HG02678 (cell line): ENCODE data around the gene SUV39H1.
"Not testable (repeated sequence)": the region's sequence is repeated elsewhere in the genome, so short reads cannot be mapped to it uniquely, and the experiment has no call there.

ENCODE experiments used
- ATAC-seq: cut with Tn5 transposase; IDR thresholded peaks from one replicate; pipeline ENCODE4 v1.9.1; 2021; ENCODE audit warnings: mild to moderate bottlenecking, moderate library complexity; ENCODE audit not compliant: unreplicated experiment

SUV39H1 gene

GRCh38 chrX:48684134-48684533 is 12.4 kb upstream of the SUV39H1 start:
- no peak for ATAC-seq

- ATAC-seq = no peak
These were observed 11.1 kb upstream of the SUV39H1 start for GRCh38 chrX:48685416-48685815.

- no peak for ATAC-seq
These were observed 7.9 kb upstream of the SUV39H1 start for GRCh38 chrX:48688531-48689150.

- ATAC-seq = no peak
These were observed 7.2 kb upstream of the SUV39H1 start for GRCh38 chrX:48689208-48689920.

- ATAC-seq = not testable (repeated sequence)
These were observed 4.8 kb upstream of the SUV39H1 start for GRCh38 chrX:48691746-48692145.

- no peak for ATAC-seq
These were observed 1.6 kb upstream of the SUV39H1 start for GRCh38 chrX:48694776-48695533.

- ATAC-seq = no peak
These were observed 1.0 kb upstream of the SUV39H1 start for GRCh38 chrX:48695534-48695896.

GRCh38 chrX:48695925-48696300 is 621 bp upstream of the SUV39H1 start:
- ATAC-seq = no peak

GRCh38 chrX:48696909-48697727 is 584 bp downstream of the SUV39H1 start:
- peak; percentile 19 for ATAC-seq

- no peak for ATAC-seq
These were observed 1.8 kb downstream of the SUV39H1 start for GRCh38 chrX:48698306-48698705.

- no peak for ATAC-seq
These were observed 3.7 kb downstream of the SUV39H1 start for GRCh38 chrX:48700246-48700645.

- no peak for ATAC-seq
These were observed 4.6 kb downstream of the SUV39H1 start for GRCh38 chrX:48700951-48701653.

- no peak for ATAC-seq
These were observed 5.5 kb downstream of the SUV39H1 start for GRCh38 chrX:48702032-48702431.

- no peak for ATAC-seq
These were observed 6.2 kb downstream of the SUV39H1 start for GRCh38 chrX:48702716-48703115.

- no peak for ATAC-seq
These were observed 6.7 kb downstream of the SUV39H1 start for GRCh38 chrX:48703228-48703627.

GRCh38 chrX:48703642-48704481 is 7.3 kb downstream of the SUV39H1 start:
- ATAC-seq = no peak

- no peak for ATAC-seq
These were observed 9.3 kb downstream of the SUV39H1 start for GRCh38 chrX:48705871-48706270.

GRCh38 chrX:48709522-48710112 is 13.1 kb downstream of the SUV39H1 start:
- ATAC-seq = no peak

GRCh38 chrX:48711162-48711928 is 14.8 kb downstream of the SUV39H1 start:
- ATAC-seq = no peak
